K562 (cell line): ENCODE data around the gene MYCL. TPM values are rescaled to one million over a fixed set of nuclear protein-coding genes. Genes with fewer than 3 reads are reported as not detected.
A peak's percentile ranks its signal among the peaks of the same experiment; 100 is the strongest.

Source experiments
- CBFA2T2 ChIP-seq: fragments of 450-650 bp; conservative IDR thresholded peaks from 2 replicates; pipeline ENCODE4 v1.6.1; 2017; ENCODE audit warnings: mild to moderate bottlenecking
- FOXA1 ChIP-seq: fragments of 450-650 bp; IDR thresholded peaks from 2 replicates; pipeline ENCODE4 v1.6.1; 2016; ENCODE audit warnings: mild to moderate bottlenecking, borderline replicate concordance
- GATA2 ChIP-seq: sonication (generic); formaldehyde crosslinking; IDR thresholded peaks from 2 replicates; pipeline ENCODE4 v1.4.0; 2020; ENCODE audit warnings: mild to moderate bottlenecking, missing genetic modification reagents
- NFATC3 ChIP-seq: fragments of 450-650 bp; IDR thresholded peaks from 2 replicates; pipeline ENCODE4 v1.6.1; 2017; ENCODE audit warnings: mild to moderate bottlenecking
- NFE2 ChIP-seq: IDR thresholded peaks from 2 replicates; pipeline ENCODE4 v1.6.1; 2014; ENCODE audit warnings: antibody characterized with exemption, low read depth
- NR1H2 ChIP-seq: sonication (generic); formaldehyde crosslinking; IDR thresholded peaks from 2 replicates; pipeline ENCODE4 v1.4.0; 2020; ENCODE audit warnings: mild to moderate bottlenecking, missing genetic modification reagents
- PURB ChIP-seq: sonication (generic); formaldehyde crosslinking; IDR thresholded peaks from 2 replicates; pipeline ENCODE4 v1.9.0; 2021; ENCODE audit warnings: low read depth, mild to moderate bottlenecking, missing genetic modification reagents
- SOX6 ChIP-seq: fragments of 450-650 bp; IDR thresholded peaks from 2 replicates; pipeline ENCODE4 v1.6.1; 2014; ENCODE audit warnings: mild to moderate bottlenecking
- TCFL5 ChIP-seq: fragments of 250-450 bp; sonication (Bioruptor Pico); conservative IDR thresholded peaks from 2 replicates; pipeline ENCODE4 v1.6.1; 2021; ENCODE audit warnings: mild to moderate bottlenecking, moderate library complexity, matching md5 sums
- TEAD2 ChIP-seq: fragments of 450-650 bp; IDR thresholded peaks from 2 replicates; pipeline ENCODE4 v1.6.1; 2016; ENCODE audit warnings: missing genetic modification characterization, control low read depth, missing compliant biosample characterization
- ZNF316 ChIP-seq: fragments of 450-650 bp; IDR thresholded peaks from 2 replicates; pipeline ENCODE4 v1.6.1; 2016
- ZNF431 ChIP-seq: sonication (generic); formaldehyde crosslinking; IDR thresholded peaks from 2 replicates; pipeline ENCODE4 v1.8.0; 2022; ENCODE audit warnings: mild to moderate bottlenecking, missing genetic modification reagents
- polyA plus RNA-seq, 8 experiments: library from polyadenylated mRNA; depleted of rRNA in 4 of 8; stranded (reverse) in 5 of 8; unstranded in 3 of 8; fragments of >200 nt; fragmentation: Nextera tagmentation in 2 of 8; fragmentation: Illumina TruSeq in 1 of 8; extraction: Ambion mirVana in 2 of 8; extraction: Trizol in 1 of 8; gene quantifications; 2 replicates each; pipeline versions ENCODE4 v1.2.1 to v1.2.3, GENCODE V29; 2011 to 2014; ENCODE audit warnings: inconsistent platforms in 1 of 8, missing spikeins in 1 of 8
- total RNA-seq, 7 experiments: library from RNA; depleted of rRNA in 6 of 7; stranded (reverse); fragments of >200 nt in 6 of 7; fragmentation: Illumina TruSeq in 2 of 7; extraction: Trizol in 2 of 7; gene quantifications; 2 replicates each; pipeline versions ENCODE4 v1.2.1 to v1.2.3, GENCODE V29; 2011 to 2021; ENCODE audit warnings: low replicate concordance in 1 of 7
- TF ChIP-seq, protein P1 (sequence below): fragments of 450-650 bp; IDR thresholded peaks from 2 replicates; pipeline ENCODE4 v1.6.1; 2016; ENCODE audit warnings: low read depth
- TF ChIP-seq, protein P2 (sequence below): fragments of 450-650 bp; IDR thresholded peaks from 2 replicates; pipeline ENCODE4 v1.6.1; 2017; ENCODE audit warnings: antibody characterized with exemption, mild to moderate bottlenecking
- TF ChIP-seq, protein P3 (sequence below): fragments of 450-650 bp; IDR thresholded peaks from 2 replicates; pipeline ENCODE4 v1.6.1; 2016
- TF ChIP-seq, protein P4 (sequence below): fragments of 450-650 bp; formaldehyde crosslinking; IDR thresholded peaks from 2 replicates; pipeline ENCODE4 v1.4.0; 2020; ENCODE audit warnings: mild to moderate bottlenecking, moderate library complexity

Gene MYCL
- total and polyA plus RNA-seq, 9 of the 15 experiments (the other 6 are each of a cell fraction or from before 2014, with no cell fraction given) = 3.5 to 22.0 (median 12.8) TPM

DNA sequence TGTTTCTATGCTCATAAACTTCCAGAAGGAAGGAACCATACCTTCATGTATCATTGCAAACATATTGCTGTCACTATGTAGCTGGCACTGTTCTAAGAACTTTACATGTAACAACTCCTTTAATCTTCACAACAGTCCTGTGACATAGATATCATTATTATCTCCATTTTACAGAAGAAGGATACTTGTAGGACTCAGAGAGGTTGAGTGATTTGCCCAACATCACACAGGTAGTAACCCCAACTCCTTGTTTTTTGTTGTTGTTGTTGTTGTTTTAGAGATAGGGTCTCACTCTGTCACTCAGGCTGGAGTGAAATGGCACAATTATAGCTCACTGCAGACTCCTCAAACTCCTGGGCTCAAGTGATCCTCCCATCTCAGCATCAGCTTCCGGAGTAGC is 10.8 kb downstream of the MYCL start (continued):
- TF ChIP-seq, protein P1, sequence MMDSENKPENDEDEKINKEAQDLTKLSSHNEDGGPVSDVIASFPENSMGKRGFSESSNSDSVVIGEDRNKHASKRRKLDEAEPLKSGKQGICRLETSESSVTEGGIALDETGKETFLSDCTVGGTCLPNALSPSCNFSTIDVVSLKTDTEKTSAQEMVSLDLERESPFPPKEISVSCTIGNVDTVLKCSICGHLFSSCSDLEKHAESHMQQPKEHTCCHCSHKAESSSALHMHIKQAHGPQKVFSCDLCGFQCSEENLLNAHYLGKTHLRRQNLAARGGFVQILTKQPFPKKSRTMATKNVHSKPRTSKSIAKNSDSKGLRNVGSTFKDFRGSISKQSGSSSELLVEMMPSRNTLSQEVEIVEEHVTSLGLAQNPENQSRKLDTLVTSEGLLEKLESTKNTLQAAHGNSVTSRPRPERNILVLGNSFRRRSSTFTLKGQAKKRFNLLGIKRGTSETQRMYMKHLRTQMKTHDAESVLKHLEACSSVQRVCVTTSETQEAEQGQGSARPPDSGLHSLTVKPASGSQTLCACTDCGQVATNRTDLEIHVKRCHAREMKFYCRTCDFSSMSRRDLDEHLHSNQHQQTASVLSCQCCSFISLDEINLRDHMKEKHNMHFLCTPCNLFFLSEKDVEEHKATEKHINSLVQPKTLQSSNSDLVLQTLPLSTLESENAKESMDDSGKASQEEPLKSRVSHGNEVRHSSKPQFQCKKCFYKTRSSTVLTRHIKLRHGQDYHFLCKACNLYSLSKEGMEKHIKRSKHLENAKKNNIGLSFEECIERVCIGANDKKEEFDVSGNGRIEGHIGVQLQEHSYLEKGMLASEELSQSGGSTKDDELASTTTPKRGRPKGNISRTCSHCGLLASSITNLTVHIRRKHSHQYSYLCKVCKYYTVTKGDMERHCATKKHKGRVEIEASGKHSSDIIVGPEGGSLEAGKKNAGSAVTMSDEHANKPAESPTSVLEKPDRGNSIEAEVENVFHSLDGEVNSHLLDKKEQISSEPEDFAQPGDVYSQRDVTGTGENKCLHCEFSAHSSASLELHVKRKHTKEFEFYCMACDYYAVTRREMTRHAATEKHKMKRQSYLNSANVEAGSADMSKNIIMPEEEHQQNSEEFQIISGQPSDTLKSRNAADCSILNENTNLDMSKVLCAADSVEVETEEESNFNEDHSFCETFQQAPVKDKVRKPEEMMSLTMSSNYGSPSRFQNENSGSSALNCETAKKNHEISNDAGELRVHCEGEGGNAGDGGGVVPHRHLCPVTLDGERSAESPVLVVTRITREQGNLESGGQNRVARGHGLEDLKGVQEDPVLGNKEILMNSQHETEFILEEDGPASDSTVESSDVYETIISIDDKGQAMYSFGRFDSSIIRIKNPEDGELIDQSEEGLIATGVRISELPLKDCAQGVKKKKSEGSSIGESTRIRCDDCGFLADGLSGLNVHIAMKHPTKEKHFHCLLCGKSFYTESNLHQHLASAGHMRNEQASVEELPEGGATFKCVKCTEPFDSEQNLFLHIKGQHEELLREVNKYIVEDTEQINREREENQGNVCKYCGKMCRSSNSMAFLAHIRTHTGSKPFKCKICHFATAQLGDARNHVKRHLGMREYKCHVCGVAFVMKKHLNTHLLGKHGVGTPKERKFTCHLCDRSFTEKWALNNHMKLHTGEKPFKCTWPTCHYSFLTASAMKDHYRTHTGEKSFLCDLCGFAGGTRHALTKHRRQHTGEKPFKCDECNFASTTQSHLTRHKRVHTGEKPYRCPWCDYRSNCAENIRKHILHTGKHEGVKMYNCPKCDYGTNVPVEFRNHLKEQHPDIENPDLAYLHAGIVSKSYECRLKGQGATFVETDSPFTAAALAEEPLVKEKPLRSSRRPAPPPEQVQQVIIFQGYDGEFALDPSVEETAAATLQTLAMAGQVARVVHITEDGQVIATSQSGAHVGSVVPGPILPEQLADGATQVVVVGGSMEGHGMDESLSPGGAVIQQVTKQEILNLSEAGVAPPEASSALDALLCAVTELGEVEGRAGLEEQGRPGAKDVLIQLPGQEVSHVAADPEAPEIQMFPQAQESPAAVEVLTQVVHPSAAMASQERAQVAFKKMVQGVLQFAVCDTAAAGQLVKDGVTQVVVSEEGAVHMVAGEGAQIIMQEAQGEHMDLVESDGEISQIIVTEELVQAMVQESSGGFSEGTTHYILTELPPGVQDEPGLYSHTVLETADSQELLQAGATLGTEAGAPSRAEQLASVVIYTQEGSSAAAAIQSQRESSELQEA = no peak
- TF ChIP-seq FOXA1 = no peak
- TF ChIP-seq GATA2 = no peak
- TF ChIP-seq TEAD2 (tag) = no peak
- no peak for TF ChIP-seq ZNF431
- no peak for TF ChIP-seq SOX6
- TF ChIP-seq TCFL5 = no peak
- TF ChIP-seq, protein P2, sequence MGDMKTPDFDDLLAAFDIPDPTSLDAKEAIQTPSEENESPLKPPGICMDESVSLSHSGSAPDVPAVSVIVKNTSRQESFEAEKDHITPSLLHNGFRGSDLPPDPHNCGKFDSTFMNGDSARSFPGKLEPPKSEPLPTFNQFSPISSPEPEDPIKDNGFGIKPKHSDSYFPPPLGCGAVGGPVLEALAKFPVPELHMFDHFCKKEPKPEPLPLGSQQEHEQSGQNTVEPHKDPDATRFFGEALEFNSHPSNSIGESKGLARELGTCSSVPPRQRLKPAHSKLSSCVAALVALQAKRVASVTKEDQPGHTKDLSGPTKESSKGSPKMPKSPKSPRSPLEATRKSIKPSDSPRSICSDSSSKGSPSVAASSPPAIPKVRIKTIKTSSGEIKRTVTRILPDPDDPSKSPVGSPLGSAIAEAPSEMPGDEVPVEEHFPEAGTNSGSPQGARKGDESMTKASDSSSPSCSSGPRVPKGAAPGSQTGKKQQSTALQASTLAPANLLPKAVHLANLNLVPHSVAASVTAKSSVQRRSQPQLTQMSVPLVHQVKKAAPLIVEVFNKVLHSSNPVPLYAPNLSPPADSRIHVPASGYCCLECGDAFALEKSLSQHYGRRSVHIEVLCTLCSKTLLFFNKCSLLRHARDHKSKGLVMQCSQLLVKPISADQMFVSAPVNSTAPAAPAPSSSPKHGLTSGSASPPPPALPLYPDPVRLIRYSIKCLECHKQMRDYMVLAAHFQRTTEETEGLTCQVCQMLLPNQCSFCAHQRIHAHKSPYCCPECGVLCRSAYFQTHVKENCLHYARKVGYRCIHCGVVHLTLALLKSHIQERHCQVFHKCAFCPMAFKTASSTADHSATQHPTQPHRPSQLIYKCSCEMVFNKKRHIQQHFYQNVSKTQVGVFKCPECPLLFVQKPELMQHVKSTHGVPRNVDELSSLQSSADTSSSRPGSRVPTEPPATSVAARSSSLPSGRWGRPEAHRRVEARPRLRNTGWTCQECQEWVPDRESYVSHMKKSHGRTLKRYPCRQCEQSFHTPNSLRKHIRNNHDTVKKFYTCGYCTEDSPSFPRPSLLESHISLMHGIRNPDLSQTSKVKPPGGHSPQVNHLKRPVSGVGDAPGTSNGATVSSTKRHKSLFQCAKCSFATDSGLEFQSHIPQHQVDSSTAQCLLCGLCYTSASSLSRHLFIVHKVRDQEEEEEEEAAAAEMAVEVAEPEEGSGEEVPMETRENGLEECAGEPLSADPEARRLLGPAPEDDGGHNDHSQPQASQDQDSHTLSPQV = no peak
- no peak for TF ChIP-seq ZNF316
- TF ChIP-seq NFE2 = no peak
- no peak for TF ChIP-seq NFATC3
- TF ChIP-seq, protein P3, sequence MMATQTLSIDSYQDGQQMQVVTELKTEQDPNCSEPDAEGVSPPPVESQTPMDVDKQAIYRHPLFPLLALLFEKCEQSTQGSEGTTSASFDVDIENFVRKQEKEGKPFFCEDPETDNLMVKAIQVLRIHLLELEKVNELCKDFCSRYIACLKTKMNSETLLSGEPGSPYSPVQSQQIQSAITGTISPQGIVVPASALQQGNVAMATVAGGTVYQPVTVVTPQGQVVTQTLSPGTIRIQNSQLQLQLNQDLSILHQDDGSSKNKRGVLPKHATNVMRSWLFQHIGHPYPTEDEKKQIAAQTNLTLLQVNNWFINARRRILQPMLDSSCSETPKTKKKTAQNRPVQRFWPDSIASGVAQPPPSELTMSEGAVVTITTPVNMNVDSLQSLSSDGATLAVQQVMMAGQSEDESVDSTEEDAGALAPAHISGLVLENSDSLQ = peak; percentile 43; the same call in 1 of the 2 replicates
- TF ChIP-seq, protein P4, sequence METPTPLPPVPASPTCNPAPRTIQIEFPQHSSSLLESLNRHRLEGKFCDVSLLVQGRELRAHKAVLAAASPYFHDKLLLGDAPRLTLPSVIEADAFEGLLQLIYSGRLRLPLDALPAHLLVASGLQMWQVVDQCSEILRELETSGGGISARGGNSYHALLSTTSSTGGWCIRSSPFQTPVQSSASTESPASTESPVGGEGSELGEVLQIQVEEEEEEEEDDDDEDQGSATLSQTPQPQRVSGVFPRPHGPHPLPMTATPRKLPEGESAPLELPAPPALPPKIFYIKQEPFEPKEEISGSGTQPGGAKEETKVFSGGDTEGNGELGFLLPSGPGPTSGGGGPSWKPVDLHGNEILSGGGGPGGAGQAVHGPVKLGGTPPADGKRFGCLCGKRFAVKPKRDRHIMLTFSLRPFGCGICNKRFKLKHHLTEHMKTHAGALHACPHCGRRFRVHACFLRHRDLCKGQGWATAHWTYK = no peak
- no peak for TF ChIP-seq PURB
- no peak for TF ChIP-seq NR1H2 (CRISPR knock-in tag)
- TF ChIP-seq CBFA2T2 = no peak
